ENCODE measurements around the gene PAX3. TPM values are rescaled to one million over a fixed set of nuclear protein-coding genes. Genes with fewer than 3 reads are reported as not detected.

PAX3 gene
- total and polyA plus RNA-seq, 2 of the 13 experiments (the other 11 are each of a cell fraction or from before 2014, with no cell fraction given) = 0.07 TPM; not detected in 1

DNA sequence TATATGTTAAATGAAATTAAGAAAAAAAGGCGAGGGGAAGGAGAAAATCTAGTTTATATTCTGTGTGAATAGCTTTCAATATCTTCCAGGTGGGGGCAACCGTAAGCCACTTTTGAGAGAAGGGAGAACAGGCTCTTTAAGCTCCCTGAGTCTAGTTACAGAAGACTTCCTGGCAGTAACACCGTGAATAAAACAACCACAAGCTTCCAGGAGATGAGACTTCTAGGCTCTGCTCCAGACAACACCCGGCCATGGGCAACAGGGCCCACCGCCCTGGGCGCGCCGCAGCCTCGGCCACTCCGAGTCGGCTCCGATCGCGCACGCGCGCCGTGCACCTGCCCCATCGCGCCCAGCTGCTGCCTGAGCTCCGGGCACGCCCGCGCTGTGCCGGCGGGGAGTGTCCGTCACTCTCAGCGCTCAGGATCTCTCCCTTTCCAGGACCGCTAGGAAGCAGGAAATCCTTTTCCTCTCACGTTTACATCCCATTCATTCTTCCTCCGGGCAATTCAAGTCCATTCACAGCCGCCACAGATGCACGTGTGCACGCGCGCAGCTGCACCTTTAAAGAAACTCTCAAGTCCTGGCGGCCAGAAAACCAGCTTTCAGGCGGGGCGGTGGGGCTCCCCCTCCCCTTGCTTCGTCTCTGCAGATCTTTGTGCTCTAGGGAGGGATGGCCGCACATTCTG is 19.4 kb upstream of the PAX3 start:
- ATAC-seq (peak; percentile 94), DNase-seq (ENCODE audit: low spot score) (peak; percentile 53), FAIRE-seq (peak; percentile 36)
- Histone ChIP-seq H3K9ac (ENCODE audit: insufficient read depth, low read depth, low read length) (no peak overlapping the region; the same call in 1 of the 2 replicates), H3K4me2 (ENCODE audit: low read depth, low read length) (peak overlapping the region; percentile 86), H3K36me3 (replicated peaks in 1 of 2; ENCODE audit: control insufficient read depth in 1 of 2, insufficient read depth in 2 of 2, low read length in 2 of 2) (no peaks in the 10 kb centered on the region), H3K27ac (ENCODE audit: extremely low read length, insufficient read depth, low read length) (no peak overlapping the region), H3K27me3 (ENCODE audit: control insufficient read depth in 1 of 2, insufficient read depth in 2 of 2, low read length in 2 of 2) (peaks cover 12 to 48% of the 10 kb centered on the region in 2 experiments), H3K4me1 (ENCODE audit: insufficient read depth, low read length) (peaks cover 15% of the 10 kb centered on the region), H3K9me3 (ENCODE audit: low read length) (no peaks in the 10 kb centered on the region), H2AFZ (ENCODE audit: low read length) (no peak overlapping the region), H4K20me1 (ENCODE audit: insufficient read depth, low read length) (no peaks in the 10 kb centered on the region; the same call in 1 of the 2 replicates), H3K79me2 (ENCODE audit: insufficient read depth, low read length) (no peaks in the 10 kb centered on the region), H3K4me3 (replicated peaks in 1 of 3; ENCODE audit: insufficient read depth in 1 of 3, low read depth in 2 of 3, low read length in 3 of 3) (peak overlapping the region; percentile 55 to 75 (median 61))
- CTCF ChIA-PET (ENCODE audit: low intra/inter-chr PET ratio, low total read pairs) = interaction anchor here (1.1 to 1.2 kb wide), 2 partner anchors 264 to 296 kb away, joined by 5 read pairs; no protein-coding TSS in a partner anchor
- in situ Hi-C loops (cut with HindIII; ENCODE audit: extremely low pct_ligation_motif_present, low pct_unique_long_range_greater_than_20kb) = no loop called here
- intact Hi-C loops (cut with micrococcal nuclease; ENCODE audit: unreplicated experiment) = loop anchor here (1.0 to 10.0 kb wide), 3 partner anchors 117 to 295 kb away; no protein-coding TSS in a partner anchor
- WGBS (ENCODE audit: low lambda C conversion rate) = 4% methylated on average over 28 of the region's 41 CpGs
- POLR2A ChIA-PET = no interaction called here
- BruUV-seq (replicated peaks) = no TSS peak
- TF ChIP-seq, protein P1, sequence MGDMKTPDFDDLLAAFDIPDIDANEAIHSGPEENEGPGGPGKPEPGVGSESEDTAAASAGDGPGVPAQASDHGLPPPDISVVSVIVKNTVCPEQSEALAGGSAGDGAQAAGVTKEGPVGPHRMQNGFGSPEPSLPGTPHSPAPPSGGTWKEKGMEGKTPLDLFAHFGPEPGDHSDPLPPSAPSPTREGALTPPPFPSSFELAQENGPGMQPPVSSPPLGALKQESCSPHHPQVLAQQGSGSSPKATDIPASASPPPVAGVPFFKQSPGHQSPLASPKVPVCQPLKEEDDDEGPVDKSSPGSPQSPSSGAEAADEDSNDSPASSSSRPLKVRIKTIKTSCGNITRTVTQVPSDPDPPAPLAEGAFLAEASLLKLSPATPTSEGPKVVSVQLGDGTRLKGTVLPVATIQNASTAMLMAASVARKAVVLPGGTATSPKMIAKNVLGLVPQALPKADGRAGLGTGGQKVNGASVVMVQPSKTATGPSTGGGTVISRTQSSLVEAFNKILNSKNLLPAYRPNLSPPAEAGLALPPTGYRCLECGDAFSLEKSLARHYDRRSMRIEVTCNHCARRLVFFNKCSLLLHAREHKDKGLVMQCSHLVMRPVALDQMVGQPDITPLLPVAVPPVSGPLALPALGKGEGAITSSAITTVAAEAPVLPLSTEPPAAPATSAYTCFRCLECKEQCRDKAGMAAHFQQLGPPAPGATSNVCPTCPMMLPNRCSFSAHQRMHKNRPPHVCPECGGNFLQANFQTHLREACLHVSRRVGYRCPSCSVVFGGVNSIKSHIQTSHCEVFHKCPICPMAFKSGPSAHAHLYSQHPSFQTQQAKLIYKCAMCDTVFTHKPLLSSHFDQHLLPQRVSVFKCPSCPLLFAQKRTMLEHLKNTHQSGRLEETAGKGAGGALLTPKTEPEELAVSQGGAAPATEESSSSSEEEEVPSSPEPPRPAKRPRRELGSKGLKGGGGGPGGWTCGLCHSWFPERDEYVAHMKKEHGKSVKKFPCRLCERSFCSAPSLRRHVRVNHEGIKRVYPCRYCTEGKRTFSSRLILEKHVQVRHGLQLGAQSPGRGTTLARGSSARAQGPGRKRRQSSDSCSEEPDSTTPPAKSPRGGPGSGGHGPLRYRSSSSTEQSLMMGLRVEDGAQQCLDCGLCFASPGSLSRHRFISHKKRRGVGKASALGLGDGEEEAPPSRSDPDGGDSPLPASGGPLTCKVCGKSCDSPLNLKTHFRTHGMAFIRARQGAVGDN (CRISPR knock-in tag; IDR thresholded peaks at IDR 0.05) = peak; percentile 89
- TF ChIP-seq ARNT2 (CRISPR knock-in tag; IDR thresholded peaks at IDR 0.05; ENCODE audit: low read depth) (0 out of 2 replicates have a peak, but pooled peaks have one; percentile 39), ZSCAN31 (CRISPR knock-in tag; IDR thresholded peaks at IDR 0.05; ENCODE audit: low read depth) (0 out of 2 replicates have a peak, but pooled peaks have one; percentile 39), ZNF780A (CRISPR knock-in tag; IDR thresholded peaks at IDR 0.05) (peak; percentile 96; the same call in 1 of the 2 replicates), ZNF678 (CRISPR knock-in tag; IDR thresholded peaks at IDR 0.05) (0 out of 2 replicates have a peak, but pooled peaks have one; percentile 20), RBAK (CRISPR knock-in tag; IDR thresholded peaks at IDR 0.05) (no peak), TP53 (CRISPR knock-in tag; conservative IDR thresholded peaks at IDR 0.05) (no peak), SP5 (CRISPR knock-in tag; IDR thresholded peaks at IDR 0.05; ENCODE audit: borderline replicate concordance, low read depth) (no peak), KDM2A (CRISPR knock-in tag; IDR thresholded peaks at IDR 0.05; ENCODE audit: borderline replicate concordance, low read depth) (peak; percentile 53; the same call in 1 of the 2 replicates), KMT2A (CRISPR knock-in tag; IDR thresholded peaks at IDR 0.05) (0 out of 2 replicates have a peak, but pooled peaks have one; percentile 26)
- TF ChIP-seq, protein P2, sequence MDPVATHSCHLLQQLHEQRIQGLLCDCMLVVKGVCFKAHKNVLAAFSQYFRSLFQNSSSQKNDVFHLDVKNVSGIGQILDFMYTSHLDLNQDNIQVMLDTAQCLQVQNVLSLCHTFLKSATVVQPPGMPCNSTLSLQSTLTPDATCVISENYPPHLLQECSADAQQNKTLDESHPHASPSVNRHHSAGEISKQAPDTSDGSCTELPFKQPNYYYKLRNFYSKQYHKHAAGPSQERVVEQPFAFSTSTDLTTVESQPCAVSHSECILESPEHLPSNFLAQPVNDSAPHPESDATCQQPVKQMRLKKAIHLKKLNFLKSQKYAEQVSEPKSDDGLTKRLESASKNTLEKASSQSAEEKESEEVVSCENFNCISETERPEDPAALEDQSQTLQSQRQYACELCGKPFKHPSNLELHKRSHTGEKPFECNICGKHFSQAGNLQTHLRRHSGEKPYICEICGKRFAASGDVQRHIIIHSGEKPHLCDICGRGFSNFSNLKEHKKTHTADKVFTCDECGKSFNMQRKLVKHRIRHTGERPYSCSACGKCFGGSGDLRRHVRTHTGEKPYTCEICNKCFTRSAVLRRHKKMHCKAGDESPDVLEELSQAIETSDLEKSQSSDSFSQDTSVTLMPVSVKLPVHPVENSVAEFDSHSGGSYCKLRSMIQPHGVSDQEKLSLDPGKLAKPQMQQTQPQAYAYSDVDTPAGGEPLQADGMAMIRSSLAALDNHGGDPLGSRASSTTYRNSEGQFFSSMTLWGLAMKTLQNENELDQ (CRISPR knock-in tag; IDR thresholded peaks at IDR 0.05; ENCODE audit: borderline replicate concordance) = no peak
- TF ChIP-seq, protein P3, sequence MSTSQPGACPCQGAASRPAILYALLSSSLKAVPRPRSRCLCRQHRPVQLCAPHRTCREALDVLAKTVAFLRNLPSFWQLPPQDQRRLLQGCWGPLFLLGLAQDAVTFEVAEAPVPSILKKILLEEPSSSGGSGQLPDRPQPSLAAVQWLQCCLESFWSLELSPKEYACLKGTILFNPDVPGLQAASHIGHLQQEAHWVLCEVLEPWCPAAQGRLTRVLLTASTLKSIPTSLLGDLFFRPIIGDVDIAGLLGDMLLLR (CRISPR knock-in tag; IDR thresholded peaks at IDR 0.05) = peak; percentile 67; the same call in 1 of the 2 replicates
- TF ChIP-seq, protein P4, sequence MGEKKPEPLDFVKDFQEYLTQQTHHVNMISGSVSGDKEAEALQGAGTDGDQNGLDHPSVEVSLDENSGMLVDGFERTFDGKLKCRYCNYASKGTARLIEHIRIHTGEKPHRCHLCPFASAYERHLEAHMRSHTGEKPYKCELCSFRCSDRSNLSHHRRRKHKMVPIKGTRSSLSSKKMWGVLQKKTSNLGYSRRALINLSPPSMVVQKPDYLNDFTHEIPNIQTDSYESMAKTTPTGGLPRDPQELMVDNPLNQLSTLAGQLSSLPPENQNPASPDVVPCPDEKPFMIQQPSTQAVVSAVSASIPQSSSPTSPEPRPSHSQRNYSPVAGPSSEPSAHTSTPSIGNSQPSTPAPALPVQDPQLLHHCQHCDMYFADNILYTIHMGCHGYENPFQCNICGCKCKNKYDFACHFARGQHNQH (CRISPR knock-in tag; IDR thresholded peaks at IDR 0.05) = no peak
